ENCODE data around the gene ZBTB33. TPM values are rescaled to one million over a fixed set of nuclear protein-coding genes. Genes with fewer than 3 reads are reported as not detected.

ZBTB33 gene, protein sequence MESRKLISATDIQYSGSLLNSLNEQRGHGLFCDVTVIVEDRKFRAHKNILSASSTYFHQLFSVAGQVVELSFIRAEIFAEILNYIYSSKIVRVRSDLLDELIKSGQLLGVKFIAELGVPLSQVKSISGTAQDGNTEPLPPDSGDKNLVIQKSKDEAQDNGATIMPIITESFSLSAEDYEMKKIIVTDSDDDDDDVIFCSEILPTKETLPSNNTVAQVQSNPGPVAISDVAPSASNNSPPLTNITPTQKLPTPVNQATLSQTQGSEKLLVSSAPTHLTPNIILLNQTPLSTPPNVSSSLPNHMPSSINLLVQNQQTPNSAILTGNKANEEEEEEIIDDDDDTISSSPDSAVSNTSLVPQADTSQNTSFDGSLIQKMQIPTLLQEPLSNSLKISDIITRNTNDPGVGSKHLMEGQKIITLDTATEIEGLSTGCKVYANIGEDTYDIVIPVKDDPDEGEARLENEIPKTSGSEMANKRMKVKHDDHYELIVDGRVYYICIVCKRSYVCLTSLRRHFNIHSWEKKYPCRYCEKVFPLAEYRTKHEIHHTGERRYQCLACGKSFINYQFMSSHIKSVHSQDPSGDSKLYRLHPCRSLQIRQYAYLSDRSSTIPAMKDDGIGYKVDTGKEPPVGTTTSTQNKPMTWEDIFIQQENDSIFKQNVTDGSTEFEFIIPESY
- 10 to 100 TPM; 22.4 to 27.5 (median 25.5) TPM for polyA plus RNA-seq (ENCODE audit: insufficient read length in 4 of 4)

- peak; percentile 56 to 89 (median 74) for DNase-seq (ENCODE audit: low read depth in 4 of 4, low spot score in 2 of 4)
These were observed at the start of gene ZBTB33 for GRCh38 chrX:120250522-120251271. TSS of gene ZBTB33 (plus strand) at chrX:120250812. CDS start at chrX:120253416, 2,604 bp downstream.

DNA sequence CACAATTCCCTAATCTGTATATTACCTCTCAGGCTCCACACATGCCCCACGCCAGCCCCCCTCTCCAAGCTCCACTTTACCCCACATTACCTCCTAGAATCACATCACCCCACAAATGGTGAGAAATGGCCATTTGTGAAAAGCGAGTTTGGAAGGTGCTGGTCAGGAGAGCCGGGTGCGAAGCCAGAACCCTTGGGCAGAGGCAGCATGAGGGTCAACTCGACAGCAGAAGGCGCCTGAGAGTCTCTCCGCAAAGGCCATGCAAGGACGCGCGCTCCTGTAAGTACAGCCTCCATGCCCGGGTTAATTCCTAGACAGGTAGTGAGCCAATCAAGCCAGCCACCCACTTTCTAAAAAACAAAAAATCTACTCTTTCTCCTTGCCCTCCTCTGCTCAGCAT, 49.8 kb upstream of the ZBTB33 start:
- no peak for DNase-seq (ENCODE audit: low read depth in 4 of 4, low spot score in 2 of 4)

GRCh38 chrX:120205816-120206753, 44.5 kb upstream of the ZBTB33 start:
- no peak for DNase-seq (ENCODE audit: low read depth in 4 of 4, low spot score in 2 of 4)

- DNase-seq (ENCODE audit: low read depth in 4 of 4, low spot score in 2 of 4), result peak in 1 of 4 donors; percentile 5
These were observed 43.5 kb upstream of the ZBTB33 start for GRCh38 chrX:120207009-120207605.

DNA sequence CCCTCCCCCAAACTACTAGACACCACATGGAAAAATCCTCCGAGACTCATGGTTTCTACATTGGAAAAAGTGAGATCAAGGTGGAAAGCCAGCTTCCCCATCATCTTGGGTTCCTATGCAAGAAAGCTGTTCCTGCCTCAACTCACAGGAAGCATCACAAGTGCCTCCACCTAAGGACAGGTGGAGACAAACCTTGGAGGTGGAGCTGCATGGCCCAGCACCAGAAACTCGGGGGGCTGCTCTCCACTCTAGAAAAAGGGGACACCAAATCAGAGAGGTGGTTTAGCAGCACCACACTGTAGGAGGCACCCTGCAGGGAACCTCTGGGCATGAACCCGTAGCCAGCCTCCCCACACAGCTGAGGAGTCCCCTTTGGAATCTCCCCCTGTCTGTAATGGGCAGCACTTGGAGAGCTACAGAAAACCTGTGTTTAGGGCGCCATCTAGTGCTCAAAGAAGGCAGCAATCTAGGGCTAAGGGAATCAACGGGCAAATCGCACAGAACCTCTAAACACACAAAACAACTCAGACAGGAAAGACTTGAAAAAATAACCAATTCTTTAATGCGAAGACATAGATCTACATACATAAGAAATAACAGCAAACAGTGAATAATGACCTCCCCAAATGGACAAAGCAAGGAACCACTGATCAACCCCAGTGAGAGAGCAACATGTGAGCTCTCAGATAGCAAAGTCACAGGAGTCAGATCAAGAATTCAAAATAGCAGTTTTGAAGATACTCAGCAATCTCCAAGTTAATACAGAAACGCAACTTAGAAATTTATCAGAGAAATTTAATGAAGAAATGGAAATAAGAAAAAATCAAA, 37.0 kb upstream of the ZBTB33 start:
- peak in 3 of 4 donors; percentile 10 to 38 (median 36) for DNase-seq (ENCODE audit: low read depth in 4 of 4, low spot score in 2 of 4)

DNA sequence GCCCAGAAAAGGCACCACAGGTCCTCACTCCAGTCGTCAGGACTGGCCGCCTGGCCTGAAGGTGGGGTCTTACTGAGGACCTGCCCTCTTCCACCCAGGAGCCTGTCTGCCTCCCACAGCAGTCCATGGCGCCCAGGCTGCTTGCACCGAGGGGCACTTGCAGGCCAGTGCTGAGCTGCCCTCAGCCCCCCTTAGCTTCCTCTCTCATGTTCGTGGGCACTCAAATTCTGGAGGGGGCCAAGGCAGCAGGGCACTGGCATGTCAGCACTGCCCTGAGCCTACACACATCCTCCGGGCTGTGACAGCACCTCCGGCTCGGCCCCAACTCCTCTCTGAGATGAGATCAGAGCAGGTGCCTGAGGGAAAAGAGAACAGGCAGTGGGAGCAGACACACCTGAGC, 27.2 kb upstream of the ZBTB33 start:
- no peak for DNase-seq (ENCODE audit: low read depth in 4 of 4, low spot score in 2 of 4)

GRCh38 chrX:120224388-120224787, 26.2 kb upstream of the ZBTB33 start:
- no peak for DNase-seq (ENCODE audit: low read depth in 4 of 4, low spot score in 2 of 4)

DNA sequence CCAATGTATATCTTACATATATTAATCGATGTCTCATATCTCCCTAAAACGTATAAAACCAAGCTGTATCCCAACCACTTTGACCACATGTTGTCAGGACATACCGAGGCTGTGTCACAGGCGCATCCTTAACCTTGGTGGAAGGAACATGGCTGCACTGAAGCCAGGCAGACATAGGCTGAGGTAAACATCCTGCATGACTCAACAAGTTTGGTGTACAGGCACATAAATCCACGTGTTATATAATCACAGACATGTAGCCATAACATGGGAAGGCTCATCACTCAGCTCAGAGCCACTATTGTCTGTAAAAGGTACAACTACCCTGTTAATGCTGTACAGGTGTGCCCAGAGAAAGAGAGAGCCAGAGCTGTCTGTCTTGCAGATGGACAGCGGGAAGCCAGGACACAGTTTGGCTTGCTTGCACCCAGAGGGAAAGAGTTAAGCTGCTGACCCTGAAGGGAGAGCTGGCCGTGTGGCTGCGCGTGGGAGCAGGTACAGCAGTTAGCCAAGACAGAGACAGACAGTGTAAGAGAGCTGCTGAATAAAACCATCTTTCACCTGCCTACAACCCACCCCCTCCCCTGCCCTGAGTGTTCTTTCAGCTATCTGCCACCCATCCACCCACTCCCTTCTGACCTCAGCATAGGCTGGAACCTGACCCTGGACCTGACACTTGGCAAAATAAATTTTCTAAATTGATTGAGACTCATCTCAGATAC, 22.3 kb upstream of the ZBTB33 start:
- DNase-seq (ENCODE audit: low read depth in 4 of 4, low spot score in 2 of 4), result no peak

DNA sequence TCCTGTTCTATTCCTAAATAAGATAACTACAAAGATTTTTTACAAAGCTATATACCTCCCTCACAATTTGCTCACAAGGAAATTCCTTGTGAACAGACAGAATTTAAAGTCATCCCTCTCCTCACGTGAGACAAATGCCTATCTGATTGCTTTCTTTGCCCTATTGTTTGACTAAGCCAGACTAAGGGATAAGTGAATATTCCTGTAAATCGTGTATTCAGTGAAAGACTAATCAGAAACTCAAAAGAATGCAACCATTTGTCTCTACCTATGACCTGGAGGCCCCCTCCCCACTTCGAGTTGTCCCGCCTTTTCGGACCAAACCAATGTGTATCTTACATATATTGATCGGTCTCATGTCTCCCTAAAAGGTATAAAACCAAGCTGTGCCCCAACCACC, 15.3 kb upstream of the ZBTB33 start:
- no peak for DNase-seq (ENCODE audit: low read depth in 4 of 4, low spot score in 2 of 4)

GRCh38 chrX:120236687-120237479, 13.7 kb upstream of the ZBTB33 start:
- no peak for DNase-seq (ENCODE audit: low read depth in 4 of 4, low spot score in 2 of 4)

DNA sequence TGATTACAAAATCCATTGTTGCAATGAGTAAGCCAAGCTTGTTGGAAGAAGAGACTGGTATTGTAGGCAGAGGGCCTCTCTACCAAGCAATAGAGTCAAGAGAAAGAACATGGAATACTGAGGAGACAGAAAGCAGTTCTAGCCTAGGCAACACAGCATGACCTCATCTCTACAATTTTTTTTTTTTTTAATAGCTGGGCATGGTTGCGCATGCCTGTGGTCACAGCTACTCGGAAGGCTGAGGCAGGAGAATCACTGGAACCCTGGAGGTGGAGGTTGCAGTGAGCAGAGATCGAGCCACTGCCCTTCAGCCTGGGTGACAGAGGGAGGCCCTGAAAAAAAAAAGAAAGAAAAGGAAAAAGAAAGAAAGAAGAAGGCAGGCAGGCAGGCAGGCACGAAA, 11.7 kb upstream of the ZBTB33 start:
- DNase-seq (ENCODE audit: low read depth in 4 of 4, low spot score in 2 of 4), result no peak

DNA sequence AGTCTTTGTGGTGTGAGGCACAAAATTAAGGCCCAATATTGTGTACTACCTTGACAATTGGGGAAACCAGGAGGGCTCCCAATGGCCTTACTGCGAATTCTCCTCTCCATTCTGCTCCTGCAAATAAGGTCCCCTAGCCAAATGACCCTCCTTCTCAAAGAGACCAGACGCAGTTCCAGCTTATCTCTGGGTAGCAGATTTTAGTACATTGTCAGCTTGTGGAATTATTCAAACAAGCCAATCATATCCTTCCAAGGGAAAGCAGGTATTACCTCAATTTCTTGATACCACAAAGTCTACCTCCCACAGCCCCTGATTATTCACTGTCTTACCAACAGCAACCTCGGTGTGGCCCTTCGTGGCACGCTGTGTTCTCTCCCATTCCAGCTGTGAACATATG, 7.8 kb upstream of the ZBTB33 start:
- no peak for DNase-seq (ENCODE audit: low read depth in 4 of 4, low spot score in 2 of 4)

GRCh38 chrX:120244395-120244734, 6.2 kb upstream of the ZBTB33 start:
- DNase-seq (ENCODE audit: low read depth in 4 of 4, low spot score in 2 of 4), result no peak

- DNase-seq (ENCODE audit: low read depth in 4 of 4, low spot score in 2 of 4), result peak in 3 of 4 donors; percentile 48 to 76 (median 56)
These were observed 5.7 kb upstream of the ZBTB33 start for GRCh38 chrX:120244735-120245498.

GRCh38 chrX:120251471-120252011, 929 bp downstream of the ZBTB33 start:
- DNase-seq (ENCODE audit: low read depth in 4 of 4, low spot score in 2 of 4), result peak in 3 of 4 donors; percentile 27 to 45 (median 45)

DNA sequence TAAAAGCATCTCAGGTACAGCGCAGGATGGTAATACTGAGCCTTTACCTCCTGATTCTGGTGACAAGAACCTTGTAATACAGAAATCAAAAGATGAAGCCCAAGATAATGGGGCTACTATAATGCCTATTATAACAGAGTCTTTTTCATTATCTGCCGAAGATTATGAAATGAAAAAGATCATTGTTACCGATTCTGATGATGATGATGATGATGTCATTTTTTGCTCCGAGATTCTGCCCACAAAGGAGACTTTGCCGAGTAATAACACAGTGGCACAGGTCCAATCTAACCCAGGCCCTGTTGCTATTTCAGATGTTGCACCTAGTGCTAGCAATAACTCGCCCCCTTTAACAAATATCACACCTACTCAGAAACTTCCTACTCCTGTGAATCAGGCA, 3.2 kb downstream of the ZBTB33 start:
- DNase-seq (ENCODE audit: low read depth in 4 of 4, low spot score in 2 of 4), result no peak
